Effector memory CD4-positive, alpha-beta T cell (primary cell): ENCODE results near the gene NXN.
"Not testable (repeated sequence)": the region's sequence is repeated elsewhere in the genome, so short reads cannot be mapped to it uniquely, and the experiment has no call there.

ENCODE experiments used
- DNase-seq, 3 donors: peaks; one replicate each; pipeline ENCODE4 v3.0.0-alpha.2; 2020
- H3K27ac ChIP-seq: 2 replicates; pipeline ENCODE4 v1.7.0; 2013; ENCODE audit warnings: mild to moderate bottlenecking, low read length, moderate library complexity; ENCODE audit not compliant: insufficient read depth, poor library complexity, severe bottlenecking
- H3K27me3 ChIP-seq: replicated peaks from 2 replicates; pipeline ENCODE4 v1.7.0; 2013; ENCODE audit warnings: mild to moderate bottlenecking, low read length; ENCODE audit not compliant: insufficient read depth, control insufficient read depth, poor library complexity, severe bottlenecking
- H3K36me3 ChIP-seq: 2 replicates; pipeline ENCODE4 v1.7.0; 2013; ENCODE audit warnings: mild to moderate bottlenecking, low read length, moderate library complexity; ENCODE audit not compliant: control insufficient read depth, insufficient read depth
- H3K4me1 ChIP-seq: 2 replicates; pipeline ENCODE4 v1.7.0; 2013; ENCODE audit warnings: low read length, mild to moderate bottlenecking; ENCODE audit not compliant: control insufficient read depth, insufficient read depth, poor library complexity, severe bottlenecking
- H3K4me3 ChIP-seq: 2 replicates; pipeline ENCODE4 v1.7.0; 2013; ENCODE audit warnings: low read length, low read depth, mild to moderate bottlenecking; ENCODE audit not compliant: insufficient read depth, poor library complexity, severe bottlenecking
- H3K9me3 ChIP-seq: 2 replicates; pipeline ENCODE4 v1.7.0; 2013; ENCODE audit warnings: mild to moderate bottlenecking, low read length, moderate library complexity; ENCODE audit not compliant: control insufficient read depth

NXN gene

GRCh38 chr17:909642-910323, 69.8 kb downstream of the NXN start:
- no peaks in the 10 kb centered on the region for H3K27me3 ChIP-seq
- no peaks in the 10 kb centered on the region for H3K36me3 ChIP-seq
- H3K27ac ChIP-seq = no peak overlapping the region
- no peaks in the 10 kb centered on the region for H3K4me1 ChIP-seq
- H3K9me3 ChIP-seq = no peaks in the 10 kb centered on the region
- no peak overlapping the region for H3K4me3 ChIP-seq
- DNase-seq = no peak

- Histone ChIP-seq H3K27ac (no peak overlapping the region), H3K9me3 (no peaks in the 10 kb centered on the region), H3K27me3 (no peaks in the 10 kb centered on the region), H3K36me3 (no peaks in the 10 kb centered on the region), H3K4me1 (no peaks in the 10 kb centered on the region), H3K4me3 (no peak overlapping the region)
- DNase-seq = no peak
These were observed 71.9 kb downstream of the NXN start for GRCh38 chr17:907725-908124.

- H3K4me1 ChIP-seq, H3K27me3 ChIP-seq, DNase-seq, H3K9me3 ChIP-seq, H3K27ac ChIP-seq, H3K4me3 ChIP-seq, H3K36me3 ChIP-seq: not testable (repeated sequence)
These were observed 73.9 kb downstream of the NXN start for GRCh38 chr17:905708-906107.

- DNase-seq = no peak
- no peaks in the 10 kb centered on the region for H3K27me3 ChIP-seq
- no peak overlapping the region for H3K27ac ChIP-seq
- no peaks in the 10 kb centered on the region for H3K9me3 ChIP-seq
- H3K4me3 ChIP-seq = no peak overlapping the region
- H3K4me1 ChIP-seq = no peaks in the 10 kb centered on the region
- no peaks in the 10 kb centered on the region for H3K36me3 ChIP-seq
These were observed 75.7 kb downstream of the NXN start for GRCh38 chr17:903691-904481.

- H3K36me3 ChIP-seq = no peaks in the 10 kb centered on the region
- H3K4me3 ChIP-seq = no peak overlapping the region
- H3K4me1 ChIP-seq = no peaks in the 10 kb centered on the region
- no peak overlapping the region for H3K27ac ChIP-seq
- DNase-seq = no peak
- H3K27me3 ChIP-seq = no peaks in the 10 kb centered on the region
- H3K9me3 ChIP-seq = no peaks in the 10 kb centered on the region
These were observed 77.1 kb downstream of the NXN start for GRCh38 chr17:902463-902862.

GRCh38 chr17:901964-902363, 77.6 kb downstream of the NXN start:
- H3K4me3 ChIP-seq = no peak overlapping the region
- H3K4me1 ChIP-seq = no peaks in the 10 kb centered on the region
- H3K9me3 ChIP-seq = no peaks in the 10 kb centered on the region
- H3K27ac ChIP-seq = no peak overlapping the region
- no peak for DNase-seq
- no peaks in the 10 kb centered on the region for H3K36me3 ChIP-seq
- H3K27me3 ChIP-seq = peaks cover 4% of the 10 kb centered on the region

GRCh38 chr17:901191-901950, 78.2 kb downstream of the NXN start:
- no peaks in the 10 kb centered on the region for H3K9me3 ChIP-seq
- H3K27ac ChIP-seq = no peak overlapping the region
- H3K4me1 ChIP-seq = no peaks in the 10 kb centered on the region
- H3K27me3 ChIP-seq = peaks cover 6% of the 10 kb centered on the region
- no peak for DNase-seq
- H3K4me3 ChIP-seq = no peak overlapping the region
- H3K36me3 ChIP-seq = no peaks in the 10 kb centered on the region

- DNase-seq = no peak
- H3K27ac ChIP-seq = no peak overlapping the region
- H3K36me3 ChIP-seq = no peaks in the 10 kb centered on the region
- H3K27me3 ChIP-seq = peaks cover 6% of the 10 kb centered on the region
- no peaks in the 10 kb centered on the region for H3K4me1 ChIP-seq
- H3K9me3 ChIP-seq = no peaks in the 10 kb centered on the region
- no peak overlapping the region for H3K4me3 ChIP-seq
These were observed 79.1 kb downstream of the NXN start for GRCh38 chr17:900336-900934.

- DNase-seq = no peak
- peaks cover 6% of the 10 kb centered on the region for H3K27me3 ChIP-seq
- H3K36me3 ChIP-seq = no peaks in the 10 kb centered on the region
- no peak overlapping the region for H3K4me3 ChIP-seq
- no peak overlapping the region for H3K27ac ChIP-seq
- H3K9me3 ChIP-seq = no peaks in the 10 kb centered on the region
- H3K4me1 ChIP-seq = no peaks in the 10 kb centered on the region
These were observed 81.5 kb downstream of the NXN start for GRCh38 chr17:897970-898619.
